SW 1271 (cell line): ENCODE results near the gene MPST.

Experiments
- DNase-seq, 2 experiments: peaks; one replicate each; lab custom pipeline; 2025; lab: John Stamatoyannopoulos, UW

Gene MPST

GRCh38 chr22:37000676-37001534 is 18.6 kb upstream of the MPST start:
- DNase-seq = no peak

GRCh38 chr22:37001826-37002225 is 17.7 kb upstream of the MPST start:
- DNase-seq = no peak

- DNase-seq = no peak
Observed at GRCh38 chr22:37002633-37003032, 16.9 kb upstream of the MPST start.

GRCh38 chr22:37007651-37008050 is 11.9 kb upstream of the MPST start:
- DNase-seq = no peak

GRCh38 chr22:37008365-37008764 is 11.2 kb upstream of the MPST start:
- no peak for DNase-seq

- DNase-seq = no peak
Observed at GRCh38 chr22:37009490-37009889, 10.1 kb upstream of the MPST start.

GRCh38 chr22:37010174-37010573 is 9.4 kb upstream of the MPST start:
- DNase-seq = no peak

- DNase-seq = no peak
Observed at GRCh38 chr22:37010976-37011375, 8.6 kb upstream of the MPST start.

- no peak for DNase-seq
Observed at GRCh38 chr22:37011472-37011871, 8.1 kb upstream of the MPST start.

- DNase-seq = no peak
Observed at GRCh38 chr22:37012262-37012904, 7.2 kb upstream of the MPST start.

- DNase-seq = no peak
Observed at GRCh38 chr22:37012956-37013355, 6.6 kb upstream of the MPST start.

GRCh38 chr22:37014415-37014806 is 5.1 kb upstream of the MPST start:
- no peak for DNase-seq

GRCh38 chr22:37014835-37015586 is 4.5 kb upstream of the MPST start:
- no peak for DNase-seq

GRCh38 chr22:37015587-37015878 is 4.0 kb upstream of the MPST start:
- no peak for DNase-seq

GRCh38 chr22:37016134-37016910 is 3.2 kb upstream of the MPST start:
- DNase-seq = no peak

- no peak for DNase-seq
Observed at GRCh38 chr22:37017356-37017755, 2.2 kb upstream of the MPST start.

GRCh38 chr22:37018086-37018814 is 1.3 kb upstream of the MPST start:
- DNase-seq = no peak

GRCh38 chr22:37018815-37019308 is 680 bp upstream of the MPST start:
- DNase-seq = peak in 1 of 2 experiments; percentile 13

- peak in 1 of 2 experiments; percentile 37 for DNase-seq
Observed at GRCh38 chr22:37020192-37020479, 594 bp downstream of the MPST start.

- no peak for DNase-seq
Observed at GRCh38 chr22:37021041-37021440, 1.5 kb downstream of the MPST start.

- no peak for DNase-seq
Observed at GRCh38 chr22:37021710-37022482, 2.4 kb downstream of the MPST start.
